Kidney glomerular epithelial cell (primary cell): ENCODE results near the gene SH3TC1.

Experiments
- DNase-seq: peaks from one replicate; lab custom pipeline; 2025; lab: John Stamatoyannopoulos, UW

Gene SH3TC1

DNA sequence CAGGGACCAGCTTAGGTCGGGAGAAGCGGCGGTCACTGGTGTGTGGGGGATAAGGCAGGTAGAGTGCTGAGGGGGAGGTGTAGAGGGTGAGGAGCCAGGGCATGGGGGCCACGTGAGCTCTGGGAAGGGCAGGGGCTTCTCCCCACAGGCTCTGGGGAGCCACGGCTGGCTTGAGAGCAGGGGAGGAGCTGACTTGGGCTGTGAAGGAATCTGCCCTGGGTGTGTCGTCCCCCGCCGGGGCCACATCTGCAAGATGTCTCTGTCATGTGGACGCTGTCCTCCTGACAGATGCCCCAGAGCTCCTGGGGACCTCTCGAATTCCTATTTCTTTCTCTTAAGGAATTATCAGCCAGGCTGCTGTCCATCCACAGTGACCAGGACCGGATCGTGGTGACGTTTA, 15.0 kb downstream of the SH3TC1 start:
- no peak for DNase-seq

DNA sequence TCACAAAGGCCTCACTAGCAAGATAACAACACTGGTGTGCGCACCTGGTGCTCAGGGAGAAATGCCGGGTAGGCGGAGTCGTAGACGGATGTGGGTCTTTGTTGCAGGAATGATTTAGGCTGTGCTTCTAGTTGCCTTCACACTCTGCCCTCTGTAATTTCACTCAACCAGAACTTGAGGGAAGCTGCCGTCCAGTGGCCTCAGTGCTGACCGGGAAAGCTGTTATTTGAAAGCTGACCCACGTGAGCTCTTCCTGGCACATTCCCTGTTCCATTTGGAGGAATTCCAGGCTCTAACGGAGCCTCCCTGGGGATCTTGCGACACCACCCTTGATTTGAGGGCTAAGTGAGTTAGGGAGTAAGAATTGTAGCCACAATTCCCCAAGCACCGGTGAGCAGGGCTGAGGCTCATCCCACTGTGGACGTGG, 15.9 kb downstream of the SH3TC1 start:
- peak; percentile 39 for DNase-seq

DNA sequence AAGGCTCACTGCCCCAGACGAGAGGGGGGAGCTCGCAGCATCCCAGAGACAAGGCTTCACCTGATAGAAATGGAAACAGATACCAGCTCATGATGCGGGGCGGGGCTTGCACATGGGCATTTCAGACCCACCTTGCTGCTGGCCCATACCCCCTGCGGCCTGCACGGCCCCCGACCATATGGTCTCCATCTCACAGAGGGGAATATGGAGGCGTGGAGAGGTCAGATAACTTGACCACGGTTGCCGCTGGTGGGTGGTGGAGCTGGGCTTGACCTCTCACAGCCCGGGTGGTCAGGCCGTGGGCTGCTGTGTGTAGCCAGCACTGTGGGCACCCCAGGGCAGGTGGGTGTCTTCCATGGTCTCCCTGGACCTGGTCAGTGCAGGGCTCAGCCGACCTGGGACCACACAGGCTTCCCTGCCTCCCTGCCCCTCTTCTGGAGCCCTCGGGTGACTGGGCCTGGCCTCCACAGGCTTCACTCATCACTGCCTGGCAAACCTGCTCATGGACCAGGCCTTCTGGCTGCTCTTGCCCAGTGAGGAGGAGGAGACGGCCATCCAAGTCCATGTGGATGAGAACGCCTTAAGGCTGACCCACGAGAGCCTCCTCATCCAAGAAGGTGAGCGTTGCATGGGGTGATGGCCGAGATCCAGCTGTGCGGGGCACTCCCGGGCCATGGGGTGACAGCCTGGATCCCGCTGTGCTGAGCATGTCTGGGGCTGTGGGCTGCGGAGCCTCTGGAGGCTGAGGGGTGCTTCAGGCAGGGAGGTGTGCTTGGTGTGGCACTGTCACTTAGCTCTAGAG, 16.8 kb downstream of the SH3TC1 start:
- DNase-seq, result no peak

DNA sequence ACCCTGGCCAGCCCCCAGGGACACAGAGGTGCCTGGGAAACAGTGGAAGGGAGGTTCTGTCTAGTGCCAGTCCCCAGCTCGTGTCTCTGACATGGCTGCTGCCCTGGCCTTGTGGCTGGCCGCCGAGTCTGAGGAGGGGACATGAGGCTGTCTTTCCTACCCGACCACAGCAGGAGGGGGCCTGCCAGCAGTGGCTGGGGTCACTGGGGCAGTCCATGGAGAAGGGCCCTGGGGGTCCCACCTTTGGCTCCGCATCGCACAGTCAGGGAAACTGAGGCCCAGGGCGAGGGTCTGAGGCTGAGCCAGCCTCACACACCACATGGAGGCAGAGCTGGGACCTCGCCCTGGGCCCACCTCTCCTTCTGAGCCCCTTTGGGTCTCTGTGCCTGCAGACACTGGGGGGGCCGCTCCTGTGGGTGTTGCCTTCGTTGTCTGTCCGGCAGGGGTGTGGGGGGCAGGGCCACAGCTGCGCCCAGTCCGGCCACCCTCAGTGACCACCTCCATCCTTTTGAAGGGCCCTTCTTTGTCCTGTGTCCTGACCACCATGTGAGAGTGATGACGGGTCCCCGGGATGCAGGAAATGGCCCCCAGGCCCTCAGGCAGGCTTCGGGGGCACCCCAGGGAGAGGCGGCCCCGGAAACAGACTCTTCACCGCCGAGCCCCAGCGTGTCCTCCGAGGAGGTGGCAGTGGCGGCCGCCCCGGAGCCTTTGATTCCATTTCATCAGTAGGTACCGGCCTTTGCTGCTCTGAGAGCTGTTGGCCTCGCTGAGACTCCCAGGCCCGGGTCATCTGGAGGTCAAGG, 17.6 kb downstream of the SH3TC1 start:
- DNase-seq, result no peak

DNA sequence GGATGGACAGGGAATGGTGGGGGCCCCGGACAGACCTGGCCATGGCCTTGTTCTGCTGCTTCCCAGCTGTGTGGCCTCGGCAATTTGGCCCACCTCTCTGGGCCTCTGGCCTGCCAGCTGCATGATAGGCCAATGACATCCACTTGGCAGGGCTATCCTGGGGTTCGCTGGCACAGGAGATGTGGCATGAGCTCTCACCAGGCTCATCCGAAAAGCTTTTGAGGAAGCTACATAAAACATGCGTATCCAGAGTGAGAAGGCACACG, 18.1 kb downstream of the SH3TC1 start:
- DNase-seq, result no peak

DNA sequence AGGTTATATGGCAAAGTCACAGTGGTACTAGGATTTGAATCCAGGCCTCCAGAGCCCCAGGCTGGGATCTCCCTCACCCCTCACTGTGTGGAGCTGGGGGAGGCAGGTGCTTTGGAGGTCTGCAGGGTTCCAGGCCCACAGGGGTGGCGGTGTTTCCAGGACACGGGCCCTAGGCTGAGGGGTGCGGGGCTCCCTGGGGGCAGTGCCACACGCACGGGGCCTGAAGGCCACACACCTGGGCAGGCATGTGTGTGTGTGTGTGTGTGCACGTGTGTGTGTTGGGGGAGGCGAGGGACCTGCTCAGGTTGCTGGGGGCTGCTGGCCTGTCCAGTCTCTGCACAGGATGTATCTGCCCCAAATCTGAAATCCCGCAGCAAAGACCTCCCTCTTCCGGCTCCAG, 18.8 kb downstream of the SH3TC1 start:
- DNase-seq, result no peak

DNA sequence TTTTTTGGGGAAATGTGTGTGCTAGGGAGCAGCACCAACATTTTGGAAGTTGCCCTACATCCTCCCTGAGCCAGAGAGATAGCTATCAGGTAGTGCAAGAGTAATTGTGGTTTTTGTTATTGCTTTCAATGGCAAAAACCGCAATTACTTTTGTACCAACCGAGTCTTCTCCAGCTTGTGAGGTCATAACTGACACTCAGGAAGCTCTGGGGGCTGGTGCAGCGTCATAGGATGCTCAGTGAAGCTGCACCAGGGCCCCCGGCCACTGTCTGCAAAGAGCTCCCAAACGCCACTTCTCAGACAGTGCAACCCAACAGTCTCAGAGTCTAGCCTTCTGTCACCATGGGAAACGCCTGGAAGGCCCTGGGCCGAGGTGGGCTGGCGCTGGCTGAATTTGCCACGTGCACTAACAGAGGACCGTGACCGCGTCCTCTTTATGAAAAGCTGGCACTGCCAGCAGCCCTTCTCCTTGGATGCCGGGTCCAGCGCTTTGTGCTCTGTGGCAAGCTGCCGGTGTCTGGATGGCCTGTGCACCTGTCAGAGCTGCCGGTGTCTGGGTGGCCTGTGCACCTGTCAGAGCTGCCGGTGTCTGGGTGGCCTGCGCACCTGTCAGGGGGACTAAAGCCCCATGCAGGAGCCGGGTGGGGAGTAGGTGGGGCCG, 19.4 kb downstream of the SH3TC1 start:
- no peak for DNase-seq

DNA sequence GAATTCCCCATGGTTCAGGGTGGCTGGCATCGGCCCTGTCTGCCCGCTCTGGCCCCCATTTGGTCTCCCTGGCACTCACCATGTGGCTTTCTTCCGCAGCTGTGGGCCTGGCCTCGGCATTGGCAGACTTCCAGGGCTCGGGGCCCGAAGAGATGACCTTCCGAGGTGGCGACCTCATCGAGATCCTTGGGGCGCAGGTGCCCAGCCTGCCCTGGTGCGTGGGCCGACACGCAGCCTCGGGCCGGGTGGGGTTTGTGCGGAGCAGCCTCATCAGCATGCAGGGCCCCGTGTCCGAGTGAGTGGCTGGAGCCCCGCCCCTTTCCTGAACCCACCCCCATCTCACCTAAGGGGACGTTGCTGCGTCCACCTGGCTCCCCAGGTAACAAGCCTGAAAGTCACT, 20.1 kb downstream of the SH3TC1 start:
- no peak for DNase-seq

DNA sequence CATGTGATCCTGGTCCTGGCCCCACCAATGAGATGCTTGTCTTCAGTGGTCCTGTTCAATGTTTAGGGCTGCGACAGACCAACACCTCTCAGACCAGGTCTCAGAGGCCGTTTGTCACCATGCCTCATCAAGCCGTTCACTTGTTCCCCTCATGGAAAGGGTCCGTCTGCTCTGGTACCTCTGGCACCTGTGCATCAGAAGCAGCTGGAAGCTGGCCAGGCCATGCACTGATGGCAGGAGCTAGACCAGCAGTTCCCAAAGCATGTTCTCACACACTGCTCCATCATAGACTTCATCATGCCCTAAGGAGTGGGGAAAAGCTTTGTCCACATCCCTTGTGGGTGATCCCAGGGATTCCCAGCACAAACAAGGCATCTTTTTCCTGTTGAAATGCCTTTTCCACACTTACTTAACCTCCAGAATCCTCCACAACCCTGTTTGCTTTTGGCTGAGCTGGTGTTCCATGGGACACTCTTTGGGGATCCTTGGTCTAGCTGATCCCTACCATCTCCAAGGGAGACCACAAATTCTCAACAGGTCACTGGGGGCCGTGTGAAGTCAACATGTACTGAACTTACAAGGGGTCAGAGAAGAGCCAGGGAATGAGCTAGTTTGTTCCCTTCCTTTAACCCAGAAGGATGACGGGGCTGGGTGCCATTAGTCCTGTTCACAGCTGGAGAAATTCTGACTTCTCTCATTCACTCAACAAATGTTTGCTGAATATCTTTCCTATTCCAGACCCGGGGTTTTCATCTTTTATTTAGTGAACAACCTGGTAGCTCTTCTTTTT, 21.8 kb downstream of the SH3TC1 start:
- no peak for DNase-seq

DNA sequence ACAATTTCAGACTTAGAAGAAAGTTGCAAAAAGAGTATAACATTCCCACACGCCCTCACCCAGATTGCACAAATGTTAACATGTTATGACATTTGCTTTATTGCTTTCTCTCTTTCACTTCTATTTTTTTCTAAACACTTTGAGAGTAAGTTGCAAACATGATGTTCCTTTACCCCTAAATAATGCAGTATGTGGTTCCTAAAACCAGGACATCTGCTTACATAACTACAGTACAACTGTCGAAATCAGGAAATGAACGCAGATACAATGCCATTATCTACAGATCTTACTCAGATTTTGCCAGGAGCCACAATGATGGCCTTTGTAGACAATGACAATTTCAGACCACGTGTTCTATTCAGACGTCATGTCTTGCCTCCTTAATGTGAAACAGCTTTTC, 22.4 kb downstream of the SH3TC1 start:
- DNase-seq, result no peak

DNA sequence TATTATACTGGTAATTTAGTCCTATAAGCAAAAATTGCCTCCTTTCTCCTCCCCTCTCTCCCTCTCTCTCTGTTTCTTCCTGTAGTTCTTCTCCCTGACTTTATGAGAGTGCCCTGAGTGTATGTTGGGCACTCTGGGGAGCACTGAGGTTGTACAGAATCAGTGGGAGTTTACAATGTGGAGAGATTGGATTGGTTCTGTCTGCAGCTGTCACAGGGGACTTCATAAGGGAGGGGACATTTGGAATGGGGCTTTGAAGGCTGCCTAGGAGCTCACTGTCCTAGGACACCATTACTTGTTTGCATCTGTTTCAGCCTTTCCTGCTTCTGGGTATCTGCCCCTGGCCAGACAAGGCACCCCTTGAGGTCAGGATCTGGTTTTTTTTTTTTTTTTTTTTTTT, 22.9 kb downstream of the SH3TC1 start:
- no peak for DNase-seq

DNA sequence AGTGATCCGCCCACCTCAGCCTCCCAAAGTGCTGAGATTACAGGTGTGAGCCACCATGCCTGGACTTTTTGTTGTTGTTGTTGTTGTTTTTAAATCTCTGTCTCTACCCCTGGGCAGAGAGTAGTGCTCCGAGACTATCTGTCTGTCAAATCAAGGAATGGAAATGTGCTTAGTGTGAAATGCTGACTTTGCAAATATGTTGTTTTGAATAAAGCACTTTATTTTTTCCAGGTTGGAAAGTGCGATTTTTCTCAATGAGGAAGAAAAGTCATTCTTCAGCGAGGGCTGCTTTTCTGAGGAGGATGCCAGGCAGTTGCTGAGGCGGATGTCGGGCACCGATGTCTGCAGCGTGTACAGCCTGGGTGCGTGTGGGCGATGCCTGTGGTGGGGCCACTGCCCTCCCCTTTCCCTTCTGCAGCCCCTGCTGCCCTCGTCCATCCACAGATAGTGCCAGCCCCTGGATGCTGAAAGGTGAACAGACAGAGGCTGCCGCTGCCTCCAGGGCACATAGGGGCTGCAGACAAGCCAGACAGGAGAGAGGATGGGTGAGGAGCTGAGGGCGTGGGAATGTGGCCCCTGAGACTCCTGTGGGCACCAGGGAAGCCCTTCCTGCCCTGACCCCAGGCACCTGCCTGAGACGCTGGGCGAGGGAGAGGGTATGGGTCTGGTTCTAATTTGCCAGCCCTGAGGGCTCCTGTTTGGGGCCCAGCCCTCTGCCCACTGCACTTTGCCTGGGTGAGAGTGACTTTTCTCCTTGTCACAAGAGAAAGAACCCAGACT, 23.7 kb downstream of the SH3TC1 start:
- no peak for DNase-seq

DNA sequence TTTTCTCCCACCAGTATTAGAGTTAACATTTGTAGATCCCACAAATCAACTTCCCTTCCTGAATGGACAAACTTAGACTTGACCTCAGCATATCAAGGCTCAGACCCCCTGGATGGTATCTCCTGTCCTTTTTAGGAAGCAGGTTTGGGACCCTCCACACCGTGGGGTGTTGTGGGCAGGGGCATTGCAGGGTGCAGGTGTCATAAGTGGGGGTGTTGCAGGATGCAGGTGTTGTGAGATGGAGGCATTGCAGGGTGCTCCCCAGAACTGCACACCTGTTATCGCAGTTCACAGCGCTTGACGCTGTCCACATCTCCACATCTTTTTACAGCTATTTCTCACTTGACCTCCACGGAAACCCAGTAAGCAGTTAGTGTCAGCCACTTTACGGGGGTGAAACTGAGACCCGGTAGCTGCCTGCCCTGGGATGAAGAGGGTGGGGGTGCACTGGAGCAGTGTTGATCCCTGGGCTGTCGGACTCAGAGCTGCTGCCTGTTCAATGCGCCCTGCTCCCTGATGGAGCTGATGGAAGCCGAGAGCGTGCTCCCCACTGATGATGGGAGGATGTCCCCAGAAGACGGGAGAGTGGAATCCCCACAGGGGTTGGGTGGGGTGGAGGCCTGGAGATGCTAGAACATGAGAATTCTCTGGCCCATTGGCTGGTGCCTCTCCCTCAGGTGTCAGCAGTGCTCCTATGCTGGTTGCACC, 25.3 kb downstream of the SH3TC1 start:
- DNase-seq, result no peak

DNA sequence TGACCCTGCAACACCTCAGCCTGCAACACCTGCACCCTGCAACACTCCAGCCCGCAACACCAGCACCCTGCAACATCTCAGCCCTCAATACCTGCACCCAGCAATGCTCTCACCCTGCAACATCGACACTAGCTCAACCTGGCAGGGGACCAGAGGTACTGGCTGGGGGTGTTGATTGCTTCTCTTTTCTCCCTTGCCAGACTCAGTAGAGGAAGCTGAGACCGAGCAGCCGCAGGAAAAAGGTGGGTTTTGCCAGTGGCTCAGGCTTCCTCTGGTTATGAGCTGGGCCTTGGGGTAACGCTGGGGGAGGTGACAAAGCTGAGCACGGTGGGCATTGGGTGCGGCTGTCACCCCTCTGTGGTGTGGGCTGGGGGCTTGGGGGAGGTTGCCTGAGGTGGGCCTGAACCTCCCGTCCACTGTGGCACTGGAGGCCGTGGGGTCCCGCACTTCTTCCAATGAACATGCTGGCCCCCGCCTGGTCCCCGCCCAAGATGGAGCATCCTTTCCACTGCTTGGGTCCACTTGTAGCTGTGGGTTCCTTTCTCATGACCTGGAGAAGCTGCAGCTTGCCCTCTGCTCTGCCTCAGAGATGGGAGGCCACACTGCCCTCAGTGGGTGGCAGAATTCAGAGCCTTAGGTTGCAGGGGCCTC, 26.0 kb downstream of the SH3TC1 start:
- DNase-seq, result no peak

DNA sequence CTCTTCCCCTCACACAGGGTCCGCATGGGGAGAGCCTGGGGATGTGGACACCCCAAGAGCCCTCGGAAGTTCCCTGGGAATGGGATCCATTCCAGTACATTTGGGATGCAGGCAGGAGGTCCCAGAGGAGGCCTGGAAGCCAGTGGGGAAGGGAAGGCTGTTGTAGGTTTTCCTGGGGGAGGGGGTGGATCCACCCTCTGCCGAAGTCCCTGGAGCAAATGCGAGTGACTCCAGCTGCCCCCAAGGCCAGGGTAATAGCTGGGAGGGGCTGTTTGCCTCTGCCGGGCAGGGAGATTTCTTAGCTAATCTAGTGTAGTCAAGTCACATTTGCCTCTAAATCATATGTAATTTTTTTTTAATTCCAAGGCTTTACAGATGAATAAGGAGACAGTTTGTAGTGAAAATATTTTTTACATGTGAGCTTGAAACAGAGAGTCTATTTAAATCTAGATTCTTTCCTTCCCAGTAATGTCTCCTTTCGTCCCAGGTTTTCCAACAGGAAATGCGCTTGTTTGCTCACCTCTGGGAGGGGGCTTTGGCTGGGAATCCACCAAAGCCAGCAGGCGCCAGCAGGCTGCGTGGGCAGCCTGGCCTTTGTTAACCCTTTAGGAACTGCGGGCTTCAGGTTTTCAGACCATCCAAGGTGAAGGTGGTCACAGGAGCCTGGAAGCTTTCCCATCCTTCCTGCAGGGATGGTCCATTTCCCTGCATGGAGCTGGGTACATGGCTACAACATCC, 26.8 kb downstream of the SH3TC1 start:
- no peak for DNase-seq

DNA sequence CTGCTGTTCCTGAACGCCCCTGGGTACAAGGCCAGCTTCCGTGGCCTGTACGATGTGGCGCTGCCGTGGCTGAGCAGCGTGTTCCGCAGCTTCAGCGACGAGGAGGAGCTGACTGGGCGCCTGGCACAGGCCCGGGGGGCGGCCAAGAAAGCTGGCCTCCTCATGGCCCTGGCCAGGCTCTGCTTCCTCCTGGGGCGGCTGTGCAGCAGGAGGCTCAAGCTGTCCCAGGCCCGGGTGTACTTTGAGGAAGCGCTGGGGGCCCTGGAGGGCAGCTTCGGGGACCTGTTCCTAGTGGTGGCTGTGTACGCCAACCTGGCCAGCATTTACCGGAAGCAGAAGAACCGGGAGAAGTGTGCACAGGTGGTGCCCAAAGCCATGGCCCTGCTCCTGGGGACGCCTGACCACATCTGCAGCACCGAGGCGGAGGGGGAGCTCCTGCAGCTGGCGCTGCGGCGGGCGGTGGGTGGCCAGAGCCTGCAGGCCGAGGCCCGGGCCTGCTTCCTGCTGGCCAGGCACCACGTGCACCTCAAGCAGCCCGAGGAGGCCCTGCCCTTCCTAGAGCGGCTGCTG, 28.2 kb downstream of the SH3TC1 start:
- DNase-seq, result no peak

DNA sequence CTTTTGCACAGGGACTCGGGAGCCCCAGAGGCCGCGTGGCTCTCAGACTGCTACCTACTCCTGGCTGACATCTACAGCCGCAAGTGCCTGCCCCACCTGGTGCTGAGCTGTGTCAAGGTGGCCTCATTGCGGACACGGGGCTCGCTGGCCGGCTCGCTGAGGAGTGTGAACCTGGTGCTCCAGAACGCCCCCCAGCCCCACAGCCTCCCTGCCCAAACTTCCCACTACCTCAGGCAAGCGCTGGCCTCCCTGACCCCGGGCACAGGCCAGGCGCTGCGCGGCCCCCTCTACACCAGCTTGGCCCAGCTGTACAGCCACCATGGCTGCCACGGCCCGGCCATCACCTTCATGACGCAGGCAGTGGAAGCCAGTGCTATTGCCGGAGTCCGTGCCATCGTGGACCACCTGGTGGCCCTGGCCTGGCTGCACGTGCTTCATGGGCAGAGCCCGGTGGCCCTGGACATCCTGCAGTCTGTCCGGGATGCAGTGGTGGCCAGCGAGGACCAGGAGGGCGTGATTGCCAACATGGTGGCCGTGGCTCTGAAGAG, 28.8 kb downstream of the SH3TC1 start:
- no peak for DNase-seq

DNA sequence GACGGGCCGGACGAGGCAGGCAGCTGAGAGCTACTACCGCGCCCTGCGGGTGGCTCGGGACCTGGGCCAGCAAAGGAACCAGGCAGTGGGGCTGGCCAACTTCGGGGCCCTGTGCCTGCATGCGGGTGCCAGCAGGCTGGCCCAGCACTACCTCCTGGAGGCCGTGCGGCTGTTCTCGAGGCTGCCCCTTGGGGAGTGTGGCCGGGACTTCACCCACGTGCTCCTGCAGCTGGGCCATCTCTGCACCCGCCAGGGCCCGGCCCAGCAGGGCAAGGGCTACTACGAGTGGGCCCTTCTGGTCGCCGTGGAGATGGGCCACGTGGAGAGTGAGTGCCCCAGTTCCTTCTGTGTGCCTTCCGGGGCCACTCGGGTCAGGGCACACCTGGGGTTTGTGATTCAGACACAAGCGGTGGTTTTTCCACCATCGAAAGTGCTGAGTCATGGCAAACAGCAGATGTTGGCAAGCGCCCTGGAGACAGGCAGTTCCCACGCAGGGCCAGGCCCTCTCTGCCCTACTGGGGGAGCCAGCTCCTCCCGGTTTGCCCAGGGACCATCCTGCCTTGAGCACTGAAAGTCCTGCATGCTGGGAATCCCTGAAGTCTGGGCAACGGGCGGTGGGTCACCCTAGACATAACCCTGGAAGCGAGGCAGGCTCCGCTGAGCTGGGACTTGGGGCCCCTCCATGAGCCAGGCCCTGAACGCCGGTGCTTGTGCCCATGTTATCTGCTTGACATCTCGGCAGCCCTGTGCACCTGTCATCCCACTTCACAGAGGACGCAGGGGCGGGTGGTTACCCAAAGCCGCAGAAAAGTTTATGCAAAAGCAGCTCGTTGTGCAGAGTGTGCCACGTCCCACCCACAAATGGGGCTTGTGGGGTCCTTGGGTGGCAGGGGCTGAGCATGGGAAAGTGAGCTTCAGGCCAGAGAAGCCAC, 29.5 kb downstream of the SH3TC1 start:
- no peak for DNase-seq
